ENCODE data around the gene TNKS1BP1.

The TNKS1BP1 gene

GRCh38 chr11:57357856-57358255 is 33.1 kb upstream of the TNKS1BP1 start:
- no peak overlapping the region for H3K27ac ChIP-seq
- TF ChIP-seq, protein P1, sequence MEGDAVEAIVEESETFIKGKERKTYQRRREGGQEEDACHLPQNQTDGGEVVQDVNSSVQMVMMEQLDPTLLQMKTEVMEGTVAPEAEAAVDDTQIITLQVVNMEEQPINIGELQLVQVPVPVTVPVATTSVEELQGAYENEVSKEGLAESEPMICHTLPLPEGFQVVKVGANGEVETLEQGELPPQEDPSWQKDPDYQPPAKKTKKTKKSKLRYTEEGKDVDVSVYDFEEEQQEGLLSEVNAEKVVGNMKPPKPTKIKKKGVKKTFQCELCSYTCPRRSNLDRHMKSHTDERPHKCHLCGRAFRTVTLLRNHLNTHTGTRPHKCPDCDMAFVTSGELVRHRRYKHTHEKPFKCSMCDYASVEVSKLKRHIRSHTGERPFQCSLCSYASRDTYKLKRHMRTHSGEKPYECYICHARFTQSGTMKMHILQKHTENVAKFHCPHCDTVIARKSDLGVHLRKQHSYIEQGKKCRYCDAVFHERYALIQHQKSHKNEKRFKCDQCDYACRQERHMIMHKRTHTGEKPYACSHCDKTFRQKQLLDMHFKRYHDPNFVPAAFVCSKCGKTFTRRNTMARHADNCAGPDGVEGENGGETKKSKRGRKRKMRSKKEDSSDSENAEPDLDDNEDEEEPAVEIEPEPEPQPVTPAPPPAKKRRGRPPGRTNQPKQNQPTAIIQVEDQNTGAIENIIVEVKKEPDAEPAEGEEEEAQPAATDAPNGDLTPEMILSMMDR (IDR thresholded peaks at IDR 0.05), result no peak
- TF ChIP-seq ZFX (IDR thresholded peaks at IDR 0.05; ENCODE audit: borderline replicate concordance), result no peak

DNA sequence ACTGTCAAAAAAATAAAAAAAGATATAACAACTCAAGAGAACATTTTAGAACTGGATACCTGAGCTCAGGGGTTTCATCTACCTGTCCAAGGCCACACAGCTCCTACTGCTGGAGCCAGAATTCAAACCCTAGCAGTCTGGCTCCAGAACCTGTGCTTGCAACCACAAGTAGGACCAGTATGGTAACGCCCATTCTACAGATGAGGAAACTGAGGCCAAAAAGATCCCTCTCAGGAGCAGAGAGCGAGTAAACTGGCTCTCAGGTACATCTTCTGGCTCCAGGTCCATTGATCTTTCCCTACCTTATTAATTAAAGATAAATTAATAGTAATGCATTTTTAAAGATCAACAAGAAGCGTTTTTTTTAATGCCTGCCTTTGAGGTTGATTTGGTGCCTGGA is 32.6 kb upstream of the TNKS1BP1 start:
- no peak overlapping the region for H3K27ac ChIP-seq
- TF ChIP-seq, protein P1 (IDR thresholded peaks at IDR 0.05), result no peak
- TF ChIP-seq ZFX (IDR thresholded peaks at IDR 0.05; ENCODE audit: borderline replicate concordance), result no peak

- TF ChIP-seq ZFX (IDR thresholded peaks at IDR 0.05; ENCODE audit: borderline replicate concordance), result no peak
- TF ChIP-seq, protein P1 (IDR thresholded peaks at IDR 0.05), result no peak
Observed at GRCh38 chr11:57356268-57356667, 31.5 kb upstream of the TNKS1BP1 start.

DNA sequence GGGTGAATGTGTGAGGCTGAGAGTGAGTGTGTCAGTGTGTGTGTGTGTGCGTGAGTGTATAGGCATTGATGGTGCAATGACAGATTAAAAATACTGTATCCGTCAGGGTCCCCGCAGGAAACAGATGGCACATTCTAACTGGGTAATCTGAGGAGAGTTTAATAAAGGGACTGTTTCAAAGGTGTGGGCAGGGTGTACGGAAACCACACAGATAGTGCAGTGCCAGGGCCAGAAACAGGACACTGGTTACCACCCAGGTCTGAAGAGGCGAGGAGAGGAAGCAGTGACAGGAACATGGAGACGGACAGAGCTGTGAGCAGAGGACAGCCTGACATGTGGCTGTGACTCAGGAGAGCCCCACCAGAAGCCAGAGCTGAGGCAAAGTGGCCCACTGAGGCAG is 29.9 kb upstream of the TNKS1BP1 start:
- TF ChIP-seq, protein P1 (IDR thresholded peaks at IDR 0.05), result no peak
- TF ChIP-seq ZFX (IDR thresholded peaks at IDR 0.05; ENCODE audit: borderline replicate concordance), result no peak
- no peak overlapping the region for H3K27ac ChIP-seq

More at GRCh38 chr11:57356268-57356667, 31.5 kb upstream of the TNKS1BP1 start:
- no peak overlapping the region for H3K27ac ChIP-seq

DNA sequence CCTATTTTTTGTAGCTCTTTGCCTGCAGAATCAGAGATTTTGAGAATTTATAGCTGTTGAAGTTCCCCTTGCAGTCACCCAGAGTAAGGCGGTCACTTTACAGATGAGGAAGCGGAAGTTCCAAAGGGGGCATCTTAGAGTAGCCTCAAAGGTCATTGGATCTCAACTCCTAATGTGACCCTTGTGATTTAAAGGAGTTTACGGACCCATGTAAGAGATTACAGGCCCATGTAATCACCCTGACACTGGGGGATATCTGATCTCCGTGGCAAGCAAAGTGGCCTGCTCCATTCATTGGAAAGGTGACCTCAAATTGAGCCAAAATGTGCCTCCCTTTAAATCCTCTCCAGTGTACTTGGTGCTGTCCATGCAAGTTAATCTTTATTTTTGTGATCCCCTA is 29.1 kb upstream of the TNKS1BP1 start:
- no peak overlapping the region for H3K27ac ChIP-seq

GRCh38 chr11:57353446-57353845 is 28.7 kb upstream of the TNKS1BP1 start:
- TF ChIP-seq ZFX (IDR thresholded peaks at IDR 0.05; ENCODE audit: borderline replicate concordance), result no peak
- TF ChIP-seq, protein P1 (IDR thresholded peaks at IDR 0.05), result no peak
- H3K27ac ChIP-seq, result no peak overlapping the region

More for the DNA sequence above, 29.1 kb upstream of the TNKS1BP1 start:
- TF ChIP-seq ZFX (IDR thresholded peaks at IDR 0.05; ENCODE audit: borderline replicate concordance), result no peak
- TF ChIP-seq, protein P1 (IDR thresholded peaks at IDR 0.05), result no peak

- no peak overlapping the region for H3K27ac ChIP-seq
- no peak for TF ChIP-seq ZFX (IDR thresholded peaks at IDR 0.05; ENCODE audit: borderline replicate concordance)
- TF ChIP-seq, protein P1 (IDR thresholded peaks at IDR 0.05), result no peak
Observed at GRCh38 chr11:57353036-57353435, 28.3 kb upstream of the TNKS1BP1 start.
